ENCODE results near the gene UHRF2.
"Not testable (repeated sequence)": the region's sequence is repeated elsewhere in the genome, so short reads cannot be mapped to it uniquely, and the experiment has no call there.

Gene UHRF2

DNA sequence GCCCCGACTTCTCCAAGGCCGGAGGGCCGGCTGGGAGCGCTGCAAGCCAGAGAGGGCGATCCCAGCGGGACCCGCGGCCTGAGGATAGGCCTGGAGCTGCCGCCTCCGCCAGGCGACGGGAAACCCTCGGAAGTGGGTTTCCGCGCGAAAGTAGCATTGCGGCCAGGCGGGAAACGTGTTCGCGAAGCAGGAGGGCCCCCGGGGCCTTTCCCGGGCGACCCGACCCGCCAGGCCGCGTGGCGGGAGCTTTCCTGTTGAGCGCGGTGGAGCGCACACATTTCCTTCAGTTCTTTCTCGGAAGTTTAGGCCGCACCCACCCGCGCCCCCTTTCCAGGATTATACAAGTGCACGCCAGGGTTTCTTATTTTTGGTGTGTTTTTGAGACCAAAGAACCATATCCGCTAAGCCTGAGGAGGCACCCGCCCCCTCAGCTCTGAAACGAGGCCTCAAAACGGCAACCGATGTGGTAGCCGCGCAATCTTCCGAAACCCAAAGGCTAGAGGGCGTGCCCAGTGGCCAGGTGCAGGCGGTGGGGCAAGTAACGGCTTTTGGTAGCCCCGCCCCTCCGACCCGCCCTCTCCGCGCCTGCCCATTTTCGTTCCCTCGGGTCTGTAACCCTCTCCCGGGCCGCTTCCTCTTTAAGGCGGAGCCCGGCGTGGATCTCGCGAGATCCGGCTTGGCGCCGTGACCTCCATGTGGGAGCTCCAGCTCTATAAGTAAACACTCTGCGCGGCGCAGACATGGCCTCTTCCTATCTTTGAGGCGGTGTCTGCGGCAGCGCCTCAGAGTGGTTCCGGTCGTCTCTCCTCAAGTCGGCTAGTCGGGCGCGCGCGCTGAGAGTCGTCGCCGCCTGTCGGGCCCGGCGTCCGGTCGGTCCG lies at the start of gene UHRF2:
UHRF2 (plus strand) TSS at position 713 of the 878 bp plus-strand sequence. CDS start 292 bp downstream, outside the sequence.
- peak; percentile 99 for DNase-seq

DNA sequence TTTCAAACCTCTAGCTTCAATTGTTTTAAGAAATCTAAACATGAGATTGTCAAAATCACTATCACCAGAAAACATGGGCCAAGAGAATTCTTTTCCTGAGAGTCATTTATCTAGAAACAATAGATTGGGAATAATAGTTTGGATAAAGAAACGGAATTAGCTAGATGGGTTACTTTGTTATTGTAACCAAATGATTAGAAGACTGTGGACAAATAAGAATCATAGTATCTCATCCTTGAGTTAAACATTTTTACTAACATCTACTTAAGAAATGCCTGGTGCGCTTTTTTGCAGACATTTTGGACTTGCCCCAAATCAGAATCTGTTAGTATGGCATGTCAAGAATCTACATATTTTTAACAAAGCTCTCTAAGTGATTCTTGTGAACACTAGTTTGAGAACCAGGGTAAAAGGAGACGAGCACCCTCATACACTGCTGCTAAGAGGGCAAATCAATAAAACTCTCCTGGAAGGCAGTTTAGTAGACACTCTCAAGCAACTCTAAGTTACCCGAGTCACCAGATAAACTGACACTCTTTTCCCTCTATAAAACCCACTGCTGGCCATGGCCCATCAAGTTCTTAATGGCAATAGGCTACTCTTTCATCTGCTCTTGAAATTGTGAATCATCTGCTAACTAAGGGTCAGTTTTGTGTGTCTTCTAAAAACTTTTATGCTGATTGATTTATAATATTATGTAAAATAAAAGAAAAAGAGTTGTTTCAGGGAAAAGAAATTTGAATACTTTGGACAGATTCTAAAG lies 45.7 kb upstream of the UHRF2 start:
- DNase-seq = no peak

DNA sequence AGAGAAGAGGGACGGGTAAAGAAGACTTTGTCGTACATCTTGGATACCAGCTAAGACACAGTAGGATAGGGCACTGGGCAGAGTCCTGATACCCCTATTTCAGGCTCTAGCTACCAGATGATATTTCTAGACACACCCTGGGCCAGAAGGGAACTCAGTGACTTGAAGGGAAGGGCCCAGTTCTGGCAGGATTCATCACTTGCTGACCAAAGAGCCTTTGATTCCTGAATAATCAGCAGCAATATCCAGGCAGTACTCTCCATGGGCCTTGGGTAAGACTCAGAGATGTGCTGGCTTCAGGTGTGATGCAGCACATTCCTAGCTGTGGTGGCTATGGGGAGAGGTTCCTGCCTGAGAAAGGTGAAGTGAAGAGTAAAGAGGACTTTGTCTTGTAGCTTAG lies 44.2 kb upstream of the UHRF2 start:
- DNase-seq = no peak

DNA sequence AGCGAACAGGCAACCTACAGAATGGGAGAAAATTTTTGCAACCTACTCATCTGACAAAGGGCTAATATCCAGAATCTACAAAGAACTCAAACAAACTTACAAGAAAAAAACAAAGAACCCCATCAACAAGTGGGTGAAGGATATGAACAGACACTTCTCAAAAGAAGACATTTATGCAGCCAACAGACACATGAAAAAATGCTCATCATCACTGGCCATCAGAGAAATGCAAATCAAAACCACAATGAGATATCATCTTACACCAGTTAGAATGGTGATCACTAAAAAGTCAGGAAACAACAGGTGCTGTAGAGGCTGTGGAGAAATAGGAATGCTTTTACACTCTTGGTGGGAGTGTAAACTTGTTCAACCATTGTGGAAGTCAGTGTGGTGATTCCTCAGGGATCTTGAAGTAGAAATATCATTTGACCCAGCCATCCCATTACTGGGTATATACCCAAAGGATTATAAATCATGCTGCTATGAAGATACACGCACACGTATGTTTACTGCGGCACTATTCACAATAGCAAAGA lies 31.5 kb upstream of the UHRF2 start:
- not testable (repeated sequence) for DNase-seq

GRCh38 chr9:6382681-6383080 lies 30.3 kb upstream of the UHRF2 start:
- DNase-seq = no peak

GRCh38 chr9:6383551-6384225 lies 29.3 kb upstream of the UHRF2 start:
- no peak for DNase-seq

DNA sequence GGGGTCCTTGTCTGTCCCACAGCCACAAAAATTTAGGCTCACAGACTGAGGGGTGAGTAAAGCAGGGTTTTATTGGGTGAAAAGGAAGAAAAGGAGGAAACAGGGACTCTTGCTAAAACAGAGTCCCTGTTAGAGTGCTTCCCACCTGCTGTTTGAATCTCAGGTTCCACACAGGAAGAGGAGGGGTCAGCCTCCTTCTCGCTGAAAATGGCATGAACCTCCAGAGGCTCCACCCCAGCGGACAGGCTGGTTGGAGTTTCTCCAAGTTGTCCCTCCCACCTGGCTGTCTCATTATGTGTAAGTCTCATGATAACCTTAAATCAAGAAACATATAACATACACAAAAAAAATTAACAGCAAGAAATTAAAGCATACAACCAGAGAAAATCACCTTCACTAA lies 28.3 kb upstream of the UHRF2 start:
- DNase-seq = peak in 1 of 2 experiments; percentile 6

DNA sequence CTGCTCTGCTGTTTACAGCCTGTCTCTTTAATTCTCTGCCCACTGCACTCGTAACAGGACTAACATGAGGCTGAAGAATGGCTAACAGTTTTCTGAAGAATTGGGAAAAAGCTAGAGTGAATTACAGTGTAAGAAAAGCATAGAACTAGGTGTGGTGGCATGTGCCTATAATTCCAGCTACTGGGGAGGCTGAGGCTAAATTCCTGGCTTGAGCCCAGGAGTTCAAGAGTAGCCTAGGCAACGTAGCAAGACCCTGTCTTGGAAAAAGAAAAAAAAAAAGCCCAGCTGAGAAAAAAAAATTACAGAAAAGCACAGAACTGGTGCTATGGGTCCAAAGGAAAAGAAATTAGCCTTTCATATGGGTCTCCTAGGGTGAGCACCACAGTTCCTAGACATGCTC lies 13.9 kb upstream of the UHRF2 start:
- no peak for DNase-seq

- no peak for DNase-seq
These were observed 7.6 kb upstream of the UHRF2 start for GRCh38 chr9:6405371-6405770.

DNA sequence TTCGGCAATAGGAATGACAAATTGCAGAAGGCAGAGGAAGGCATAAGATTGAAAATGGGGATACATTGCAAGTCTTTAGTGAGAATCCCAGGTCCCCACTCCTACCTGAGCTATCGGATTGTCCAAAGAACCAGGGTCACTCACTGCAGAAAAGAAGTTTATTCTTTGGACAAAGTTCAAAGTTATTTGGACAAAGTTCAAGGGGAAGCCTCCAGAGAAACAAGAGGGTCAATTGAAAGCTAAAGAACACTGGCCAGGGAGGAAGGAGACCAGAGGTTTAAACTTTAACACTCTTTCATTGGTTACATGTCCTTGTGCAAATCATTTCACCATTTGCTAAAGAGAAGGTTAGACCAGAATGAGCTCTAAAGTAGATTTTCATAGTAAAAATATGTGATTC lies 5.2 kb upstream of the UHRF2 start:
- DNase-seq = no peak

DNA sequence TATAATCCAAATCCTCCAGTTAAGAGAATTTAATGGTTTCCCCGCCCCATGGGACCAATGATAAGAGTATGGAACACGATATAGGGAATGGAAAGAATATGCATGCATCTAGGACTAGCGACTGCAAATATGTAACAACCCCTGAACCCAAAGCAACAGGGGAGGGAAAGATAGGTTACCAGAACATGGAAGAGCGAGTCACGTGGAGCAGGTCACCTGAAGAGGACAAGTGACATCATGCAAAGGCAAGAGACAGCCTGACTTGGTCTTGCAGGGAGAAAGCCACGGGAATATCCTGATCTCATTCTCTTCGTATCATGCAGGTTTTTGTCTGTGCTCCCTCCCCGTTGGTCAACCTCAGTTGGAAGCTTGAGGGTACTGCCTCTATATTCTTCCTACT lies 4.7 kb upstream of the UHRF2 start:
- DNase-seq = no peak

DNA sequence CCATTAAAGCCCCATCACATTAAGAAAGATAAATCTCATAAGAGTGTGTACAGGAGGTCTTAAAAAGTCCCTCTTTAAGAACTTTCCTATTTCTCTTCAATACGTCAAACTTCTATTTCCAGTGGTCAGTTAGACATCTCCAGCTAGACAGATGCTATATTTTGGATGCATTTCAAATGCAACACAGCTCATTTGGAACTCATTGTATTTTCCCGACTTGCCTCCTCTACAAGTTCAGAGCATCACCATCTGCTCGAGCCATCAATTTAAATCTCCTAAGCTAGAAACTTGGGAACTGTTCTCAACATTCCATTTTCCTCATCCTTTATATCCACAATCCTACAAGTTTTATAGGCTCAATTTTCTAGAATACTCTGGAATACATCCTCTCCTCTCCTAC lies 3.2 kb upstream of the UHRF2 start:
- DNase-seq = no peak

DNA sequence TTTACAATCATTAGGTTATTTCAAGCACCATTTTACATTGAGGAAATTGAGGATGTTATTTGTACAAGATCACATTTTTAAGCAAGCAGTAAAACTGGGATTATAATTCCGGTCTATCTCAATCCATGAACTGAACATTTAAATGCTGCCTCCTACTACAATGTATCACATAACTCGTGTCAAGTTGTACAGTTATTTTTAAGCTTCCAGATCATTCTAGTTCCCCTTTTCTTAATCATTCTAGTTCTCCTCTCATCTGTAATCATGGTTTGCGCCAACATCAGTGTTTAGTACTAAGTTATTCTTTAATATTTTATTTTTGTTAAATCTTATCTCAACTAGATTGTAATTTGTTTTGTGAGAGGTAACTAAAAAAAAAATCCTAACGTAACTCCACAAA lies 2.4 kb upstream of the UHRF2 start:
- DNase-seq = no peak

- peak; percentile 12 to 69 for DNase-seq
These were observed 607 bp downstream of the UHRF2 start for GRCh38 chr9:6413365-6414246.

GRCh38 chr9:6414247-6414641 lies 1.2 kb downstream of the UHRF2 start:
- no peak for DNase-seq

GRCh38 chr9:6415266-6415665 lies 2.3 kb downstream of the UHRF2 start:
- DNase-seq = no peak

DNA sequence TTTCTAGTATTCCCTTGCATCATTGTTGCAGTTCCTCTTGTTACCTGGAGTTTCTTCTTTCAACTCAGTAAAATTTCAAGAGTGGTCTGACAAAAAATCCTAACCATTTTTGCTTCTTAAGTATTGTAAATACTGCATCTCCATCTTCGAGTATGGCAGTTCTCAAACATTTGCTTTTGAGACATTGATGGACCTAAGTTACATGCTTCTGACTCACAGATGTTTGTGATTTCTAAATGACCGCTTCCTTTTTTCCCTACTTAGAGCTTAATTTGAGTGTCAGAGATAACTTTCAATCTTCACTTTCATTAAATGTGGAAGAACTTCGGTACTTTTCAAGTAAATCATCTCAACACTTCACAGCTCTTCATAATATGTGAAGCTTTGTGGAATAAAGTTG lies 4.2 kb downstream of the UHRF2 start:
- DNase-seq = no peak

DNA sequence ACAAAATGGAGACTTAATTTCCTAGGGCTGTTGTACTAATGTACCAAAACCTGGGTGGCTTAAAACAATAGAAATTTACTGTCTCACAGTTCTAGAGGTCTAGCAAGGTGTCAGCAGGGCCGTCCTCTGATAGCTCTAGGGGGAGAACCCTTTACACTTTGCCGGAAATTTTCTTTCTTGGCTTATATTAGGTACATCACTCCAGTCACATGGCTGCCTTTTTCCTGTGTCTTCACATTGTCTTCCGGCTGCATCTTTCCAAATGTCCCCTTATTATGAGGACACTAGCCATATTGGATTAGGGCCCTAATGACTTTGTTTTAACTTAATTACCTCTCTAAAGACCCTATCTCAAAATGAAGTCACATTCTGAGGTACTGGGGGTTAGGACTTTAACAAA lies 5.8 kb downstream of the UHRF2 start:
- DNase-seq = no peak

GRCh38 chr9:6424940-6425339 lies 11.9 kb downstream of the UHRF2 start:
- DNase-seq = no peak

DNA sequence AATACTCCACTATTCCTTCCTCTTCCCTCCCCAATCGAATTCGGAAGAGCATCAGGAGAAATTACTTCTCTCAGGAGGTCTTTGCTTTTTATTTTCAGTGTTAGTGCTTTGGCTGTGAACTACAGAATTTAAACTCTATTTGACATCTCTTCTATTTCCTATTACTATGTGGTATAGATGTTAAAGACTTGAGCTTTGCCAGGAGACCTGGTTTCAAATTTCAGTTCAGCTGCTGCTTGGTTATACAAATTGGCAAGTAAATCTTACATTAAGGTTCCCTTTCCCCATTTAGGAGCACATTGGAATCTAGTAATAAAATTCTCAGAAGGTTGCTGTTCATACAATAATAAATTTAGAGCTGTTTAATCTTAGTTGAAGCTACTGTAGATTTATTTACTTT lies 13.1 kb downstream of the UHRF2 start:
- no peak for DNase-seq

- DNase-seq = no peak
These were observed 16.2 kb downstream of the UHRF2 start for GRCh38 chr9:6428940-6429889.

All from NCI-H2081 (cell line).